WERI-Rb-1 (cell line): ENCODE measurements around the gene CREB1.

Experiments used
- DNase-seq: peaks from one replicate; pipeline ENCODE4 v3.0.0-alpha.2; 2020
- H3K27ac ChIP-seq: fragments of 250-450 bp; sonication (Bioruptor Pico); 2 replicates; pipeline ENCODE4 v1.5.1; 2020; ENCODE audit warnings: mild to moderate bottlenecking, moderate library complexity
- H3K27me3 ChIP-seq: fragments of 250-450 bp; sonication (Bioruptor Pico); 2 replicates; pipeline ENCODE4 v1.5.1; 2021; ENCODE audit warnings: mild to moderate bottlenecking, low read depth, moderate library complexity; ENCODE audit not compliant: insufficient read depth, severe bottlenecking
- H3K36me3 ChIP-seq: fragments of 250-450 bp; sonication (Bioruptor Pico); 2 replicates; pipeline ENCODE4 v1.5.1; 2020; ENCODE audit warnings: mild to moderate bottlenecking, moderate library complexity
- H3K4me3 ChIP-seq: 2 replicates; pipeline ENCODE4 v1.5.1; 2011; ENCODE audit warnings: low read depth, mild to moderate bottlenecking, control low read depth, low read length
- H3K9me3 ChIP-seq: fragments of 250-450 bp; sonication (Bioruptor Pico); 2 replicates; pipeline ENCODE4 v1.5.1; 2021; ENCODE audit warnings: mild to moderate bottlenecking, moderate library complexity; ENCODE audit not compliant: severe bottlenecking
- CTCF ChIP-seq: IDR thresholded peaks from 2 replicates; pipeline ENCODE4 v1.5.1; 2011; ENCODE audit warnings: low read depth, mild to moderate bottlenecking, control low read depth, inconsistent platforms, low read length

The CREB1 gene

GRCh38 chr2:207525296-207525695, 4.5 kb upstream of the CREB1 start:
- no peak overlapping the region for H3K27ac ChIP-seq
- H3K9me3 ChIP-seq: no peaks in the 10 kb centered on the region
- no peaks in the 10 kb centered on the region; the same call in 1 of the 2 replicates for H3K36me3 ChIP-seq
- no peaks in the 10 kb centered on the region for H3K27me3 ChIP-seq
- DNase-seq: no peak
- no peak for TF ChIP-seq CTCF
- no peak overlapping the region for H3K4me3 ChIP-seq

GRCh38 chr2:207528980-207529329, 807 bp upstream of the CREB1 start:
- Histone ChIP-seq H3K36me3 (no peaks in the 10 kb centered on the region; the same call in 1 of the 2 replicates), H3K9me3 (no peaks in the 10 kb centered on the region), H3K27ac (peak overlapping the region; percentile 100), H3K4me3 (peak overlapping the region; percentile 60), H3K27me3 (no peaks in the 10 kb centered on the region)
- no peak for DNase-seq
- no peak for TF ChIP-seq CTCF

- H3K9me3 ChIP-seq: no peaks in the 10 kb centered on the region
- peak overlapping the region; percentile 100 for H3K27ac ChIP-seq
- no peaks in the 10 kb centered on the region for H3K27me3 ChIP-seq
- no peak for TF ChIP-seq CTCF
- no peaks in the 10 kb centered on the region; the same call in 1 of the 2 replicates for H3K36me3 ChIP-seq
- DNase-seq: peak; percentile 39
- H3K4me3 ChIP-seq: peak overlapping the region; percentile 91
Observed at GRCh38 chr2:207530160-207531031, 634 bp downstream of the CREB1 start.

GRCh38 chr2:207531032-207531952, 1.5 kb downstream of the CREB1 start:
- Histone ChIP-seq H3K27ac (peak overlapping the region; percentile 88), H3K27me3 (no peaks in the 10 kb centered on the region), H3K36me3 (no peaks in the 10 kb centered on the region; the same call in 1 of the 2 replicates), H3K4me3 (peak overlapping the region; percentile 91), H3K9me3 (no peaks in the 10 kb centered on the region)
- TF ChIP-seq CTCF: no peak
- DNase-seq: no peak

- Histone ChIP-seq H3K27ac (no peak overlapping the region), H3K4me3 (no peak overlapping the region), H3K27me3 (no peaks in the 10 kb centered on the region), H3K9me3 (no peaks in the 10 kb centered on the region), H3K36me3 (no peaks in the 10 kb centered on the region; the same call in none of the 2 replicates)
- TF ChIP-seq CTCF: no peak
- DNase-seq: no peak
Observed at GRCh38 chr2:207532676-207533075, 2.9 kb downstream of the CREB1 start.
